Stomach smooth muscle (tissue), 2 donors: ENCODE measurements around the gene ALK.

ENCODE experiments used
- H3K27ac ChIP-seq: one replicate; pipeline ENCODE4 v1.7.0; 2013; ENCODE audit warnings: mild to moderate bottlenecking, low read length, inconsistent platforms
- H3K27me3 ChIP-seq, 2 donors: one replicate each; pipeline ENCODE4 v1.7.0; 2013; ENCODE audit warnings: low read length in 2 of 2; ENCODE audit not compliant: insufficient read depth in 2 of 2, control insufficient read depth in 1 of 2
- H3K36me3 ChIP-seq, 2 donors: one replicate each; pipeline ENCODE4 v1.7.0; 2013; ENCODE audit warnings: low read length in 2 of 2; ENCODE audit not compliant: control insufficient read depth in 2 of 2, insufficient read depth in 2 of 2
- H3K4me1 ChIP-seq: one replicate; pipeline ENCODE4 v1.7.0; 2013; ENCODE audit warnings: low read length; ENCODE audit not compliant: control insufficient read depth, insufficient read depth
- H3K4me3 ChIP-seq, 2 donors: one replicate each; pipeline ENCODE4 v1.7.0; 2013; ENCODE audit warnings: low read length in 2 of 2
- H3K9ac ChIP-seq, 2 donors: one replicate each; pipeline ENCODE4 v1.7.0; 2013; ENCODE audit warnings: low read length in 2 of 2, mild to moderate bottlenecking in 1 of 2
- H3K9me3 ChIP-seq, 2 donors: one replicate each; pipeline ENCODE4 v1.7.0; 2013; ENCODE audit warnings: low read length in 2 of 2; ENCODE audit not compliant: control insufficient read depth in 2 of 2
- donor health status: healthy.
- donor health status: Pancreatic carcinoma.

ALK gene

GRCh38 chr2:29504746-29505145 lies 416.6 kb downstream of the ALK start:
- Histone ChIP-seq H3K4me3 (no peak overlapping the region), H3K9me3 (no peaks in the 10 kb centered on the region), H3K27me3 (peaks cover 0 to 2% of the 10 kb centered on the region in 2 donors), H3K4me1 (no peaks in the 10 kb centered on the region), H3K9ac (no peak overlapping the region), H3K27ac (no peak overlapping the region), H3K36me3 (no peaks in the 10 kb centered on the region)

DNA sequence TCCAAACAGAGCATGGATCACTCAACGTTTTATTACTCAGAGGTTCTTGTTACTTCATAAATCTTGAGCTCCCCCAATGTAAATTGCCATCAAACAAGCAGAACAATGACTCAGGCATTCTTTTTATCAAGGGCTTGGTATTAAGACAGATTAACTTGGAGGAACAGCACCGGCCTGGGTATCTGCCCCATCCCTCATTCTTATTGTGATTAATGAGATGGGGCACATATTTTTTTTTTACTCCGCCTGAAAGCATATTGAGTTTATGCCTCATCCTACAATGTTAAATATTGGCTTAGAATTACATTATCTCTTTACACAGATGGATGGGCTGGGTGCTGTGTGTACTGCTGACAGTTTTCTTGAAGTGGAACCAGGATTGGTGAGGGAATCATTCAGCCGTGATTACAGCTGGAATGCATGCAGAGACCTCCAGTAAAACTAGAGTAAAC lies 418.9 kb downstream of the ALK start:
- no peaks in the 10 kb centered on the region for H3K4me1 ChIP-seq
- peaks cover 0 to 2% of the 10 kb centered on the region in 2 donors for H3K27me3 ChIP-seq
- H3K9ac ChIP-seq, result no peak overlapping the region
- H3K27ac ChIP-seq, result no peak overlapping the region
- no peak overlapping the region for H3K4me3 ChIP-seq
- no peaks in the 10 kb centered on the region for H3K36me3 ChIP-seq
- H3K9me3 ChIP-seq, result no peaks in the 10 kb centered on the region

- Histone ChIP-seq H3K36me3 (no peaks in the 10 kb centered on the region), H3K9me3 (no peaks in the 10 kb centered on the region), H3K27ac (no peak overlapping the region), H3K4me3 (no peak overlapping the region), H3K4me1 (no peaks in the 10 kb centered on the region), H3K9ac (no peak overlapping the region), H3K27me3 (no peaks in the 10 kb centered on the region)
Observed at GRCh38 chr2:29497375-29497774, 424.0 kb downstream of the ALK start.

DNA sequence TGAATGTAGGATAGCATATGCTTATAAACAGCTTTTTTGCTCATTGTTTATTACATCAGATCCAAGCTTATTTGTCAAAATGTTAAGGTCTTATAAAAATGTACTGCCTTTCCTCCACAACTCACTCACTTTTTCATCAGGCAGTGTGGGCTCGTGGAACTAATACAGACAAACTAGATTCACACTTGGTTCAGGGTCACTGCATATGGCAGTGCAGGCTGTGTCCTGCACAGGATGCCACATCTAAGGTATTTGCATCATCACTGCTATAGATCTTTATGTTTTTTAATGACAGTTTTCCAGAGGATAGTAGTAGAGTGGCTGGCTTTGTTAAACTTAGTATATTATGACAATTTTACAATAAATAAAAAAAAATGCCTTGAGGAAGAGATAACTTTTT lies 425.2 kb downstream of the ALK start:
- Histone ChIP-seq H3K4me1 (no peaks in the 10 kb centered on the region), H3K9ac (no peak overlapping the region), H3K9me3 (no peaks in the 10 kb centered on the region), H3K27me3 (no peaks in the 10 kb centered on the region), H3K27ac (no peak overlapping the region), H3K4me3 (no peak overlapping the region), H3K36me3 (no peaks in the 10 kb centered on the region)

GRCh38 chr2:29495536-29496060 lies 425.8 kb downstream of the ALK start:
- H3K27ac ChIP-seq, result no peak overlapping the region
- no peak overlapping the region for H3K4me3 ChIP-seq
- H3K27me3 ChIP-seq, result no peaks in the 10 kb centered on the region
- no peaks in the 10 kb centered on the region for H3K9me3 ChIP-seq
- no peaks in the 10 kb centered on the region for H3K36me3 ChIP-seq
- no peaks in the 10 kb centered on the region for H3K4me1 ChIP-seq
- H3K9ac ChIP-seq, result no peak overlapping the region

DNA sequence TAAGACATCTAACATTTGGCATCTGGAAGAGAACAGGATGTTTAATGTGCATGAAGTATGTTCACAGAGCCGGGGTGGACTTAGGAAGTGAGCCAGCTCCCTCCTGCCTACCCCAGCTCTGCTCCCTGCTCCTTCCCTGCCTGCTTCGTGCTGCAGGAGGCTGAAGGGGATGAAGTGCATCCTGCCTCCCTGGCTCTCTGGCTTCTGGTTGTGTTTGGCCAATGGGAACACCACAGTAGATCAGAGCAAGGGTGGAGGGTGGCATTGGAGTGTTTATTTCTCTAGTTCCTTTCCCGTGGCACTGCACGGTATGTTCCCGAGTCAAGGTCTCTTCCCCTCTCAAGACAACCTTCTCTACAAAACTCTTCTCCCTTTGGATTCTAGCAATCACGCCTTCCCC lies 426.3 kb downstream of the ALK start:
- no peak overlapping the region for H3K27ac ChIP-seq
- H3K9me3 ChIP-seq, result no peaks in the 10 kb centered on the region
- no peaks in the 10 kb centered on the region for H3K36me3 ChIP-seq
- H3K4me3 ChIP-seq, result no peak overlapping the region
- H3K4me1 ChIP-seq, result no peaks in the 10 kb centered on the region
- H3K27me3 ChIP-seq, result no peaks in the 10 kb centered on the region
- no peak overlapping the region for H3K9ac ChIP-seq

- H3K9ac ChIP-seq, result no peak overlapping the region
- H3K4me3 ChIP-seq, result no peak overlapping the region
- H3K27me3 ChIP-seq, result no peaks in the 10 kb centered on the region
- no peak overlapping the region for H3K27ac ChIP-seq
- H3K4me1 ChIP-seq, result no peaks in the 10 kb centered on the region
- no peaks in the 10 kb centered on the region for H3K36me3 ChIP-seq
- H3K9me3 ChIP-seq, result no peaks in the 10 kb centered on the region
Observed at GRCh38 chr2:29492701-29493100, 428.7 kb downstream of the ALK start.

- no peaks in the 10 kb centered on the region for H3K36me3 ChIP-seq
- H3K9me3 ChIP-seq, result no peaks in the 10 kb centered on the region
- no peak overlapping the region for H3K4me3 ChIP-seq
- no peaks in the 10 kb centered on the region for H3K27me3 ChIP-seq
- H3K4me1 ChIP-seq, result no peaks in the 10 kb centered on the region
- no peak overlapping the region for H3K9ac ChIP-seq
- H3K27ac ChIP-seq, result no peak overlapping the region
Observed at GRCh38 chr2:29490045-29490444, 431.3 kb downstream of the ALK start.

- Histone ChIP-seq H3K4me3 (no peak overlapping the region), H3K27ac (no peak overlapping the region), H3K9ac (no peak overlapping the region), H3K4me1 (no peaks in the 10 kb centered on the region), H3K27me3 (no peaks in the 10 kb centered on the region), H3K9me3 (no peaks in the 10 kb centered on the region), H3K36me3 (no peaks in the 10 kb centered on the region)
Observed at GRCh38 chr2:29489568-29489967, 431.8 kb downstream of the ALK start.

DNA sequence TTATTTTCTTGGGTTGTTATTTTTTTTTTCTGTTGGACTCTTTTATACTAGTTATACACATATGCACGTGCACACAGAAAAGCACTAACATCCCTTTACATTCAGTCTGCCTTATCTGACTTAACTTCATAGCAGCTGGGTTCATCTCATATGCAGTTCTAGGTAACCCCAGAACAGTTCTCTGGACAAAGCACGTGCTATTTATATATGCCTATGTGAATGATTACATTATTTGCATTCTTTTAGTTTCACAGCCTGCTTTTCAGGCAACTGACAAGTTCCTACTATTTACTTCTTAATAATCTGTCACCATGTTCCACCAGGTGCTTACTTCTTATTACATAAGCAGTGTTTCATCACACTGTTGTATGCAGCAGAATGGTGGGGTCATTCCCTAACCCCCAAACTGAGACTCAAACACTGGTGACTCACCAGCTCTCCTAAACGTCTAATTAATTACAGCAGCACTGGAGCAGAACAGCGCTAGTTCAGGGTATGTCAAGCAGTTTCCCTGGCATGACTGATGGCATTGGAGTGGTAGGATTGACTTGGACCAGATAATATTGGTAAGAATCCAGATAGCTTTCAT lies 433.3 kb downstream of the ALK start:
- H3K9me3 ChIP-seq, result no peaks in the 10 kb centered on the region
- H3K9ac ChIP-seq, result no peak overlapping the region
- no peaks in the 10 kb centered on the region for H3K27me3 ChIP-seq
- H3K4me3 ChIP-seq, result no peak overlapping the region
- no peaks in the 10 kb centered on the region for H3K4me1 ChIP-seq
- H3K27ac ChIP-seq, result no peak overlapping the region
- no peaks in the 10 kb centered on the region for H3K36me3 ChIP-seq

- no peaks in the 10 kb centered on the region for H3K9me3 ChIP-seq
- no peak overlapping the region for H3K9ac ChIP-seq
Observed at GRCh38 chr2:29485631-29486030, 435.8 kb downstream of the ALK start.

More at GRCh38 chr2:29485631-29486030, 435.8 kb downstream of the ALK start:
- Histone ChIP-seq H3K27me3 (no peaks in the 10 kb centered on the region), H3K27ac (no peak overlapping the region), H3K36me3 (no peaks in the 10 kb centered on the region), H3K4me1 (no peaks in the 10 kb centered on the region), H3K4me3 (no peak overlapping the region)
